ENCODE data around the gene NSMF. TPM values are rescaled to one million over a fixed set of nuclear protein-coding genes. Genes with fewer than 3 reads are reported as not detected.
A peak's percentile ranks its signal among the peaks of the same experiment; 100 is the strongest.

NSMF gene
- total RNA-seq, 5 donors from 2014 or later (not counting 1 experiment from before 2014, with no cell fraction given) = 40.5 to 89.5 (median 51.7) TPM

- Histone ChIP-seq H3K4me3 (ENCODE audit: control insufficient read depth in 1 of 2, extremely low read depth in 1 of 2, low read length in 1 of 2) (no peak overlapping the region), H3K9me3 (no peaks in the 10 kb centered on the region), H3K36me3 (ENCODE audit: control insufficient read depth in 2 of 2, extremely low read depth in 1 of 2, insufficient read depth in 1 of 2, low read length in 1 of 2) (no peaks in the 10 kb centered on the region), H3K27ac (ENCODE audit: low read length) (no peak overlapping the region), H3K27me3 (replicated peaks in 1 of 2; ENCODE audit: control insufficient read depth in 2 of 2, extremely low read depth in 1 of 2, insufficient read depth in 2 of 2, low read length in 1 of 2) (no peaks in the 10 kb centered on the region), H3K4me1 (ENCODE audit: control insufficient read depth in 1 of 2, extremely low read depth in 1 of 2, insufficient read depth in 2 of 2, low read length in 2 of 2) (peaks cover 0 to 5% of the 10 kb centered on the region in 2 experiments)
- no peak for ATAC-seq (replicated peaks in 1 of 4)
- Mint-ChIP-seq H3K27ac (no peak overlapping the region), H3K4me1 (peaks cover 5 to 16% (median 5%) of the 10 kb centered on the region in 3 donors), H3K4me3 (no peak overlapping the region), H3K36me3 (peaks cover 3% of the 10 kb centered on the region), H3K27me3 (no peaks in the 10 kb centered on the region), H3K9me3 (no peaks in the 10 kb centered on the region)
- 93% methylated on average over 36 of the region's 36 CpGs for WGBS (ENCODE audit: insufficient coverage)
- ChIA-PET CTCF (no interaction called here), POLR2A (interaction anchor here in 1 of 2 donors (0.6 kb wide), 1 partner anchor 1054 kb away, joined by 3 read pairs; no protein-coding TSS in a partner anchor)
- DNase-seq = no peak
Observed at GRCh38 chr9:137497921-137498719, 39.0 kb upstream of the NSMF start.

DNA sequence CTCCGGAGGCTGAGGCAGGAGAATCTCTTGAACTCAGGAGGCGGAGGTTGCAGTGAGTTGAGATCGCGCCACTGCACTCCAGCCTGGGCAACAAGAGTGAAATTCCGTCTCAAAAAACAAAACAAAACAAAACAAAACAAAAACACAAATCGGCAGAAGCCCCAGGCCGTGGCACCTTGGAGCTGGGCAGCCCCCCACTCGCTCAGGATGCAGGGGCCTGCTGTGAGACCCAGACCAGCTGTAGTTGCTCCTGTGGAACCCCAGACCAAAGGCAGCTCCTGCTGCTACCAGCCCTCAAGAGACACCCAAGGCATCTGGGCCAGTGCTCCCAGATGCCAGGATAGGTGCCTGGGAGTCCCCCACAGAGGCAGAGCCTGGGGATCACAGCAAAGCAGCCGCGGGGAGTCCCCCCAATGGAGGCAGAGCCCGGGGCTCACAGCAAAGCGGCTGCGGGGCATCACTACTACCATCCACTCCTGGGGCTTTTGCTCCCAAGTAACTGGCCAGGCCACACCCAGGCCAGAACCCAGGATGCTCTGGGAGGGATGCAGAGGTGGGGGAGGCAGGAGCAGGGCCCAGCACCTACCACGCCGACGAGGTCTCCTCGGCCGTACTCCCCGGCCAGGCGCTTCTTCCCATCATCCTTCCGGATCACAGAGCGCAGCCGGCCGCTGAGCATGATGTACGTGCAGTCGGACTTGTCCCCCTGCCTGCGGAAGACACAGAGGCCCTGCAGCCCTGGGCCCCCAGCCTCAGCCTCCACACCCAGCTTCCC is 37.7 kb upstream of the NSMF start:
- H3K4me1 Mint-ChIP-seq = peaks cover 3 to 7% (median 5%) of the 10 kb centered on the region in 3 donors
- ATAC-seq (replicated peaks in 1 of 4) = no peak
- H3K4me1 ChIP-seq (ENCODE audit: control insufficient read depth in 1 of 2, extremely low read depth in 1 of 2, insufficient read depth in 2 of 2, low read length in 2 of 2) = peaks cover 0 to 5% of the 10 kb centered on the region in 2 experiments
- 92% methylated on average over 11 of the region's 27 CpGs for WGBS (ENCODE audit: insufficient coverage)
- no peak overlapping the region for H3K4me3 Mint-ChIP-seq
- no peaks in the 10 kb centered on the region for H3K27me3 ChIP-seq (replicated peaks in 1 of 2; ENCODE audit: control insufficient read depth in 2 of 2, extremely low read depth in 1 of 2, insufficient read depth in 2 of 2, low read length in 1 of 2)
- no peak overlapping the region for H3K27ac Mint-ChIP-seq
- no peak overlapping the region for H3K27ac ChIP-seq (ENCODE audit: low read length)
- H3K36me3 ChIP-seq (ENCODE audit: control insufficient read depth in 2 of 2, extremely low read depth in 1 of 2, insufficient read depth in 1 of 2, low read length in 1 of 2) = no peaks in the 10 kb centered on the region
- H3K9me3 ChIP-seq = no peaks in the 10 kb centered on the region
- no peak overlapping the region for H3K4me3 ChIP-seq (ENCODE audit: control insufficient read depth in 1 of 2, extremely low read depth in 1 of 2, low read length in 1 of 2)
- ChIA-PET CTCF (no interaction called here), POLR2A (interaction anchor here in 1 of 2 donors (0.6 kb wide), 1 partner anchor 24 kb away, joined by 3 read pairs; no protein-coding TSS in a partner anchor)
- no peaks in the 10 kb centered on the region for H3K27me3 Mint-ChIP-seq
- H3K9me3 Mint-ChIP-seq = no peaks in the 10 kb centered on the region
- peaks cover 2% of the 10 kb centered on the region for H3K36me3 Mint-ChIP-seq
- no peak for DNase-seq

DNA sequence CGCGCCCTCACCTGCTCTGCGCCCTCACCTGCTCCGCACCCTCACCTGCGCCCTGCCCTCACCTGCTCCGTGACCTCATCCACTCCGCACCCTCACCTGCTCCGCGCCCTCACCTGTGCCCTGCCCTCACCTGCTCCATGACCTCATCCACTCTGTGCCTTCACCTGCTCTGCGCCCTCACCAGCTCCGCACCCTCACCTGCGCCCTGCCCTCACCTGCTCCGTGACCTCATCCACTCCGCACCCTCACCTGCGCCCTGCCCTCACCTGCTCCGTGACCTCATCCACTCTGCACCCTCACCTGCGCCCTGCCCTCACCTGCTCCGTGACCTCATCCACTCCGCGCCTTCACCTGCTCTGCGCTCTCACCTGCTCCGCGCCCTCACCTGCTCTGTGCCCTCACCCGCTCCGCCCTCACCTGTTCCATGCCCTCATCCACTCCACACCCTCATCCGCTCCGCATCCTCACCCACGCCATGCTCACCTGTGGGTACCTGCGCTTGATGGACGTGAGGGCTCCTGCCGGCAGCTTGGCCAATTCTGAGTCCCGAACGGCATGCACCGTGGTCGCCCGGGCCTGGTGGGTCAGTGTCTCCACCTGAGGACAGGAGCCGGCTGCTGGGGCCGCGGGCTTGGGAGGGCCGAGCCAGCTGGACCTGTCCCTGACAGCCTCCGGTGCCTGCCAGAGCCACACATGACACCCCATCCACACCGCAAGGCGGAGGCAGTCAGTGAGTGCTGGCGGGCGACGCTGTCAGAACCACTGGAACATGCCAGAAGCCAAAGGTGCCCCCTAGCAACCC is 35.6 kb upstream of the NSMF start:
- H3K27me3 Mint-ChIP-seq = no peaks in the 10 kb centered on the region
- Histone ChIP-seq H3K36me3 (ENCODE audit: control insufficient read depth in 2 of 2, extremely low read depth in 1 of 2, insufficient read depth in 1 of 2, low read length in 1 of 2) (no peaks in the 10 kb centered on the region), H3K27me3 (replicated peaks in 1 of 2; ENCODE audit: control insufficient read depth in 2 of 2, extremely low read depth in 1 of 2, insufficient read depth in 2 of 2, low read length in 1 of 2) (no peaks in the 10 kb centered on the region), H3K9me3 (no peaks in the 10 kb centered on the region), H3K27ac (ENCODE audit: low read length) (no peak overlapping the region), H3K4me3 (ENCODE audit: control insufficient read depth in 1 of 2, extremely low read depth in 1 of 2, low read length in 1 of 2) (no peak overlapping the region), H3K4me1 (ENCODE audit: control insufficient read depth in 1 of 2, extremely low read depth in 1 of 2, insufficient read depth in 2 of 2, low read length in 2 of 2) (peaks cover 0 to 5% of the 10 kb centered on the region in 2 experiments)
- no peaks in the 10 kb centered on the region for H3K9me3 Mint-ChIP-seq
- ChIA-PET CTCF (no interaction called here), POLR2A (interaction anchor here in 1 of 2 donors (0.7 kb wide), 1 partner anchor 930 kb away, joined by 3 read pairs; no protein-coding TSS in a partner anchor)
- no peak for DNase-seq
- H3K4me1 Mint-ChIP-seq = peaks cover 5 to 8% (median 6%) of the 10 kb centered on the region in 3 donors
- H3K27ac Mint-ChIP-seq = no peak overlapping the region
- ATAC-seq (replicated peaks in 1 of 4) = no peak
- no peaks in the 10 kb centered on the region for H3K36me3 Mint-ChIP-seq
- WGBS (ENCODE audit: insufficient coverage) = 95% methylated on average over 45 of the region's 46 CpGs
- no peak overlapping the region for H3K4me3 Mint-ChIP-seq

GRCh38 chr9:137494104-137494544 is 35.0 kb upstream of the NSMF start:
- Histone ChIP-seq H3K4me1 (ENCODE audit: control insufficient read depth in 1 of 2, extremely low read depth in 1 of 2, insufficient read depth in 2 of 2, low read length in 2 of 2) (peaks cover 0 to 5% of the 10 kb centered on the region in 2 experiments), H3K27me3 (replicated peaks in 1 of 2; ENCODE audit: control insufficient read depth in 2 of 2, extremely low read depth in 1 of 2, insufficient read depth in 2 of 2, low read length in 1 of 2) (no peaks in the 10 kb centered on the region), H3K9me3 (no peaks in the 10 kb centered on the region), H3K36me3 (ENCODE audit: control insufficient read depth in 2 of 2, extremely low read depth in 1 of 2, insufficient read depth in 1 of 2, low read length in 1 of 2) (no peaks in the 10 kb centered on the region), H3K27ac (ENCODE audit: low read length) (no peak overlapping the region), H3K4me3 (ENCODE audit: control insufficient read depth in 1 of 2, extremely low read depth in 1 of 2, low read length in 1 of 2) (no peak overlapping the region)
- H3K4me3 Mint-ChIP-seq = no peak overlapping the region
- no peaks in the 10 kb centered on the region for H3K27me3 Mint-ChIP-seq
- H3K9me3 Mint-ChIP-seq = no peaks in the 10 kb centered on the region
- H3K4me1 Mint-ChIP-seq = peaks cover 5 to 8% (median 6%) of the 10 kb centered on the region in 3 donors
- DNase-seq (no peak), ATAC-seq (replicated peaks in 1 of 4) (peak in 1 of 4 experiments; percentile 40)
- H3K27ac Mint-ChIP-seq = no peak overlapping the region
- no peaks in the 10 kb centered on the region for H3K36me3 Mint-ChIP-seq
- CTCF ChIA-PET = no interaction called here
- 63% methylated on average over 10 of the region's 13 CpGs for WGBS (ENCODE audit: insufficient coverage)
- POLR2A ChIA-PET = no interaction called here

- ChIA-PET POLR2A (no interaction called here), CTCF (no interaction called here)
- H3K36me3 Mint-ChIP-seq = no peaks in the 10 kb centered on the region
- WGBS (ENCODE audit: insufficient coverage) = 87% methylated on average over 13 of the region's 16 CpGs
- Histone ChIP-seq H3K4me1 (ENCODE audit: control insufficient read depth in 1 of 2, extremely low read depth in 1 of 2, insufficient read depth in 2 of 2, low read length in 2 of 2) (peaks cover 0 to 5% of the 10 kb centered on the region in 2 experiments), H3K27me3 (replicated peaks in 1 of 2; ENCODE audit: control insufficient read depth in 2 of 2, extremely low read depth in 1 of 2, insufficient read depth in 2 of 2, low read length in 1 of 2) (no peaks in the 10 kb centered on the region), H3K36me3 (ENCODE audit: control insufficient read depth in 2 of 2, extremely low read depth in 1 of 2, insufficient read depth in 1 of 2, low read length in 1 of 2) (no peaks in the 10 kb centered on the region), H3K9me3 (no peaks in the 10 kb centered on the region), H3K27ac (ENCODE audit: low read length) (no peak overlapping the region), H3K4me3 (ENCODE audit: control insufficient read depth in 1 of 2, extremely low read depth in 1 of 2, low read length in 1 of 2) (no peak overlapping the region)
- H3K27ac Mint-ChIP-seq = no peak overlapping the region
- ATAC-seq (replicated peaks in 1 of 4) (no peak), DNase-seq (no peak)
- no peak overlapping the region for H3K4me3 Mint-ChIP-seq
- no peaks in the 10 kb centered on the region for H3K9me3 Mint-ChIP-seq
- peaks cover 5 to 8% (median 6%) of the 10 kb centered on the region in 3 donors for H3K4me1 Mint-ChIP-seq
- H3K27me3 Mint-ChIP-seq = no peaks in the 10 kb centered on the region
Observed at GRCh38 chr9:137493364-137494103, 34.4 kb upstream of the NSMF start.
